K562 (cell line): ENCODE measurements around the gene ARF1. TPM values are rescaled to one million over a fixed set of nuclear protein-coding genes. Genes with fewer than 3 reads are reported as not detected.

ENCODE experiments used
- E2F1 ChIP-seq: sonication (generic); formaldehyde crosslinking; IDR thresholded peaks from 2 replicates; pipeline ENCODE4 v1.8.1; 2023; ENCODE audit warnings: mild to moderate bottlenecking, missing genetic modification reagents, moderate library complexity
- KLF6 ChIP-seq: fragments of 250-450 bp; sonication (Bioruptor Pico); IDR thresholded peaks from 2 replicates; pipeline ENCODE4 v1.4.0; 2020; ENCODE audit warnings: mild to moderate bottlenecking, moderate library complexity, borderline replicate concordance
- PHF20 ChIP-seq: fragments of 450-650 bp; IDR thresholded peaks from 2 replicates; pipeline ENCODE4 v1.6.1; 2018; ENCODE audit not compliant: partially characterized antibody
- POLR2AphosphoS5 ChIP-seq: IDR thresholded peaks from 2 replicates; pipeline ENCODE4 v1.6.1; 2011; ENCODE audit warnings: mild to moderate bottlenecking, low read depth, low read length, moderate library complexity; ENCODE audit not compliant: control insufficient read depth, insufficient read depth
- RBFOX2 ChIP-seq: fragments of 200-400 bp; formaldehyde crosslinking; IDR thresholded peaks from 2 replicates; pipeline ENCODE4 v1.6.1; 2017; ENCODE audit warnings: low read depth, mild to moderate bottlenecking, low read length, moderate library complexity
- THRB ChIP-seq: fragments of 450-650 bp; formaldehyde crosslinking; conservative IDR thresholded peaks from 2 replicates; pipeline ENCODE4 v1.4.0; 2022; ENCODE audit warnings: mild to moderate bottlenecking, missing genetic modification characterization
- ZNF165 ChIP-seq: fragments of 250-450 bp; sonication (Bioruptor Pico); IDR thresholded peaks from 2 replicates; pipeline ENCODE4 v1.4.0; 2020; ENCODE audit warnings: borderline replicate concordance
- polyA plus RNA-seq, 8 experiments: library from polyadenylated mRNA; depleted of rRNA in 4 of 8; stranded (reverse) in 5 of 8; unstranded in 3 of 8; fragments of >200 nt; fragmentation: Nextera tagmentation in 2 of 8; fragmentation: Illumina TruSeq in 1 of 8; extraction: Ambion mirVana in 2 of 8; extraction: Trizol in 1 of 8; gene quantifications; 2 replicates each; pipeline versions ENCODE4 v1.2.1 to v1.2.3, GENCODE V29; 2011 to 2014; ENCODE audit warnings: inconsistent platforms in 1 of 8, missing spikeins in 1 of 8
- total RNA-seq, 7 experiments: library from RNA; depleted of rRNA in 6 of 7; stranded (reverse); fragments of >200 nt in 6 of 7; fragmentation: Illumina TruSeq in 2 of 7; extraction: Trizol in 2 of 7; gene quantifications; 2 replicates each; pipeline versions ENCODE4 v1.2.1 to v1.2.3, GENCODE V29; 2011 to 2021; ENCODE audit warnings: low replicate concordance in 1 of 7

The ARF1 gene
- total and polyA plus RNA-seq, 9 of the 15 experiments (the other 6 are each of a cell fraction or from before 2014, with no cell fraction given) = 69.8 to 593 (median 325) TPM

GRCh38 chr1:228100822-228101613 is 18.5 kb downstream of the ARF1 start (continued):
- TF ChIP-seq PHF20 = no peak
- peak; percentile 38; the same call in 1 of the 2 replicates for TF ChIP-seq RBFOX2
- TF ChIP-seq POLR2AphosphoS5 = peak; percentile 23; the same call in 1 of the 2 replicates
- no peak for TF ChIP-seq ZNF165 (CRISPR knock-in tag)
- TF ChIP-seq E2F1 (CRISPR knock-in tag) = no peak
- TF ChIP-seq THRB (CRISPR knock-in tag) = 0 out of 2 replicates have a peak, but pooled peaks have one; percentile 8
- TF ChIP-seq KLF6 (CRISPR knock-in tag) = no peak
